ENCODE results near the gene KNSTRN.

The KNSTRN gene, protein sequence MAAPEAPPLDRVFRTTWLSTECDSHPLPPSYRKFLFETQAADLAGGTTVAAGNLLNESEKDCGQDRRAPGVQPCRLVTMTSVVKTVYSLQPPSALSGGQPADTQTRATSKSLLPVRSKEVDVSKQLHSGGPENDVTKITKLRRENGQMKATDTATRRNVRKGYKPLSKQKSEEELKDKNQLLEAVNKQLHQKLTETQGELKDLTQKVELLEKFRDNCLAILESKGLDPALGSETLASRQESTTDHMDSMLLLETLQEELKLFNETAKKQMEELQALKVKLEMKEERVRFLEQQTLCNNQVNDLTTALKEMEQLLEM

DNA sequence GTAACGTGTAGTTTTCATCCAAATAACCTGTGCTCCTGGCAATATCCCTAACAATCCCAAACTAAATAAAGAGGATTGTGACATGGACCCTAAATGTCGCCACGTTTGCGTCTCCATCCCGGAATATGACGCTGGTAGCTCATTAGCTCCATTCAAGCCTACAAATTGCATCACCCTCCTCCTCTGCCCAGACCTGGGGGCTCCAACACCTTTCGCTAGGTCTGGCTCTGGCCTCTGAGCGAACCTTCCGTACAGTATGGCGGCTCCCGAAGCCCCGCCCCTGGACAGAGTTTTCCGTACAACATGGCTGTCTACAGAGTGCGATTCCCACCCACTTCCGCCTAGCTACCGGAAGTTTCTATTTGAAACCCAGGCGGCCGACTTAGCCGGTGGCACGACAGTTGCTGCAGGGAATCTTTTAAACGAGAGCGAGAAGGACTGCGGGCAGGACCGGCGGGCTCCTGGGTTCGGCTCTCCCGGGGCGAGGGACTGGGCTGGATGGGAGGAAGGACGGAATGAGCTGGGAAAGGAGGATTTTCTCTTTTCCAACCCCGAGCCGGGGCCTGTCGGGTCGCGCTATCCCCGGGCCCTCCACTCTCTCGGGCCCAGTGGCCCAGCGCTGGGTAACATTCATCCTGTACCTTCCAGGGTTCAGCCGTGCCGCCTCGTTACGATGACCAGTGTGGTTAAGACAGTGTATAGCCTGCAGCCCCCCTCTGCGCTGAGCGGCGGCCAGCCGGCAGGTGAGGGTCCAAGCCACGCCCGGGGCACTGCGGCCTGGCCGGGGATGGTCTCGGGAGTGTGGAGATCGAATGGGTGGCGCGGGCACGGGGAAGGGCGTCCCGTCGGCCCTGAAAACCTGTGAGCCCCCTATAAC lies at the start of gene KNSTRN:
Gene KNSTRN (plus strand): TSS at position 142 of the 877 bp plus-strand sequence. CDS start 115 bp downstream, at position 257.
- peak; percentile 92 for DNase-seq

DNA sequence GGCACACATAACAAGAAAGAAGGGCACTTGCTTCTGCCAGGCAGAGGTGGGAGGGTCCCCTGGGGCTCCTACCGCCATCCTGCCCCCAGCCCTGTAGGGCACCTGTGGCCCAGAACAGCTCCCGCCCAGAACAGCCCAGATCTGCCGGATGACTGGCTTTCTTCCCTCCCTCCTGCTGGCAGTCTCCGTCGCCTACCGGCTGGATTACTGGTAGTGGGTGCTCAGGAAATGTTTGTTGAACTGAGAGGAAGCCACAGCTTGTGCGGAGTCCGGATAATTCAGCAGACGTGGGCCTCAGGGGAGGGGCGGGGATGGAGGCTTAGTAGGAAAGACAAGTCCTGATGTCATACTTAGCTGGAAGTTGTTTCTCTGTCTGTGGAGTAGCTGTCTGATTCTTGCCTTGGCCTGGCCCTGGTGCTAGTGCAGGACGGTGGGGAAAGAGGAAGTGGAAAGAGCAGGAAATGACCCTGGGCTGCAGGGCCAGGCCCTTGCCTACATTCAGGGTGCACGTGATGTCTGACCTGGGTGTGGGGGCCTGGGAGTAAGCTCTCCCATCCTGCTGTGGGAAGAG lies 48.5 kb upstream of the KNSTRN start:
- DNase-seq = peak; percentile 72

DNA sequence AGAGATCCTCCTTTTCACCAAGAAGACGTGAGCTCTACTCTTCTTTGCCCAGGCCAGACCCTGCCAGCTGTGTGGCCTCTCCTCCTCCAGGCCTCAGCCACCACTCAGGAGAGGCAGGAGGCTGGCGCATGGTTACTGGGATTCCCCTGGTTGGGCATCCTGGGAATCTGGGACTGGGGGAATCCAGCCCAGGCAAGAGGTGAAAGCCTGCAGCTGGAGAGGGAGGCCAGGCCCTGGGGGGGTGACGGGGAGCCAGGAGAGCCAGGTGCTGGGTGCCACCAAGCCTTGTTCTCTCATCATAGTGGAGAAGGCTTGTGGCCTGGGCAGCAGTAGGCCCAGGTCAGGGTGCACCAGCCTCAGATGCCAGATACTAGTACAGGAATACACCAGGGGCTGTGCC lies 48.0 kb upstream of the KNSTRN start:
- no peak for DNase-seq

DNA sequence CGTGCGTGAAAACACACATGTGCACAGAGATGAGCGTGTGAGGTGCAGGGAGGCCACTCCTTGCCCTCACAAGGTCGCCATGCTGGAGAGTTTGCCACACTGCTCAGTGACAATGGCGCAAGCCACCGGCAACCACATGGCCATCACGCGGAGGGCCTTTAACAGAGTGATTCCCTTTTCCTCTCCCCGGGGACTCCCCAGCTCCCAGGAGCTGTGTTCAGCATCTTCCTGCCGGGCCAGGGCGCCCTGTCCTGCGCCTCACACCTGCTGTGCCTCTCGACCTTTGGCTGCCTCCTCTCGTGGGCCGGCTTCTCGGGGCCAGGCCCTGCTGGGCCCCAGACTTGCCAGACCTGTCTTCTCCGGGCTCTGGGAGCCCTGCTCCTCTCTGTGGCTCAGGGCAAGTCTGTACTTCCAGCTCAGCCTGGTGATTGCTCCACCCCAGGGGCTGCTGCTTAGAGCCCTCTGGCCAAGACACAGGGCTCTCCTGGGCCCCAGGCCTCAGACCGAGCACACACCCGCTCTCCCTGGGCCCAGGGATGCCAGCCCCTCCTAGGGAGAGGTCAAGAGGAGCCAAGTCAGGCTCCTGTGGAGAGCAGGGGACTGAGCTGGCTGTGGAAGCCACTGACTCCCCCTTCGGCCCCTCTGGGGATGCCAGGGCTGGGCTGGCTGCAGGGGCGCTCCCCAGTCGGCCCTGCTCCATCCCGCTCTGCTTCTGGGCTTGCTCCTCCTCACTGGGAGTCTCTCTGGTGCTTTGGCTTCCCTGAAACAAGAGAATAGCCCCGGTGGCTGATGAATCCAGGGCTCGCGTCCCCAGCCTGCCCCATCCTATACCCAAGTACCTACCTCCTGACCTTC lies 47.4 kb upstream of the KNSTRN start:
- no peak for DNase-seq

DNA sequence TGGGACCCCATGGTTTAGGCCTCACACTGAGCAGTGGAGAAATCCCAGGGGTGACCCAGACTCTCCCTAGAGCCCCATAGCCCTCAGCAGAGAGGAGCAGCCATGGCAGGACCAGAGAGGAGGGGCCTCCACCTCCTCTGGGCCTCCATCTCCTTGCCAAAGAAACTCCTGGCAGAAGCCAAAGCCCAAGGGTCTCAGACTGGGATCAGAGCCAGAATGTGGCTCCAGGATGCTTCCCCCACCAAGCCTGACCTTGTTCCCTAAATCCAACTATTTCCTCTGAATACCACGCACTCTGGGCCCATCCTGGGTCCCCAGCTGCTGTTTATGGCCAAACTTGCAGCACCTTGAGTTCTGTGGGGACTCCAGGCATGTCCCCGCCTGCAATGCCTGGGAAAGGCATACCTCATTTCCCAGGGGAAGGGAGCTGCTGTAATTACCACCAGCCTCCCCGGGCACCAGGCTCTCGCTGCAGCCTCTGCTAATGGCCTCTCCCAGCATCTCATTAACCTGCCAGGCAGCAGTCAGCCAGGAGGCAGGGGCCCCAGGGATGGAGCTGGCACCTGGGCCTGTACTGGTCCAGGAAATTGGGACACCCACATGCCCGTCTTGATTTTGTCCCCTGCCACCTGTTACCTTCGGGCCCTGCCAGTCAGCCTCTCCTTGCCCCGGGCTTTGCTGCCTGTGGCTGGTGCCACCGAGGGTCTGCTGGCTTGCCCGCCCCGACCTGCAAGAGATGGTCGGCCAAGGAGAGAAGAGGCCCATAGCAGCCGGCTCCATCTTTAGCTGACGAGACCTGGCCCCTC lies 46.4 kb upstream of the KNSTRN start:
- no peak for DNase-seq

DNA sequence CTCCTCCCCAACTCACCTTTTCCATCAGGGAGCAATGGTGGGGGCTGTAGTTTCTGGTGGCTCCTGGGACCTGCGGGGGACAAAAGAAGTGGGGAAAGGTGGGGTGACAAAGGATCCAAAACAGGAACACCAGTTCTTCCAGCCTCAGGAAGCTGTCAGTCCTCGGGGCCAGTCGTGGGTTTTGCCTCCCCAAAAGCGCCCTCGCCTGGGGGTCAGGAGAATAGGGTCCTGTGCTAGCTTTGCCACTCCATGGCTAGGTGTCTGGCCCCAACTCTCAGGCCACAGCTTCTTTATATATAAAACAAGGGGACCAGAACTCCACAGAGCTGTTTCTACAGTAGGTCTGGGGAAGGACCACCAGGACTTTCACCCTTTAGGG lies 45.8 kb upstream of the KNSTRN start:
- no peak for DNase-seq

DNA sequence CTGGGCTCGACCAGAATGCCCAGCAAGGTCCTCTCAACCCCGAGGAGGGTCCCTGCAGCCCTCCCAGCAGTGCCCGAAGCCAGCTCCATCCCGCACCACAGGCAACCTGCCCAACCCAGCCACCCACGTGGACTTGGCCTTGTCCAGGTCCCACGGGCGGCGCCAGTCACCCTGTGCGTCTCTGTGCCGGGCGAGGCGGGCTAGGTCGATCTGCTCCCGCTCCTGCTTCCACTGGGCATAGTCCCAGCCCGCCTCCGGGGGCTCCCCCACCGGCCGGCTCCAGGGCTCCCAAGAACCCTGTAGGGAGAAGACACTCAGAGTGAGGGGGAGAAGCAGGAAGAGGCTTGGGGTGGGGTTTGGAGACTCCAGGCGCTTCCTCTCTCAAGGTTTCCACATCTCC lies 44.9 kb upstream of the KNSTRN start:
- DNase-seq = no peak

DNA sequence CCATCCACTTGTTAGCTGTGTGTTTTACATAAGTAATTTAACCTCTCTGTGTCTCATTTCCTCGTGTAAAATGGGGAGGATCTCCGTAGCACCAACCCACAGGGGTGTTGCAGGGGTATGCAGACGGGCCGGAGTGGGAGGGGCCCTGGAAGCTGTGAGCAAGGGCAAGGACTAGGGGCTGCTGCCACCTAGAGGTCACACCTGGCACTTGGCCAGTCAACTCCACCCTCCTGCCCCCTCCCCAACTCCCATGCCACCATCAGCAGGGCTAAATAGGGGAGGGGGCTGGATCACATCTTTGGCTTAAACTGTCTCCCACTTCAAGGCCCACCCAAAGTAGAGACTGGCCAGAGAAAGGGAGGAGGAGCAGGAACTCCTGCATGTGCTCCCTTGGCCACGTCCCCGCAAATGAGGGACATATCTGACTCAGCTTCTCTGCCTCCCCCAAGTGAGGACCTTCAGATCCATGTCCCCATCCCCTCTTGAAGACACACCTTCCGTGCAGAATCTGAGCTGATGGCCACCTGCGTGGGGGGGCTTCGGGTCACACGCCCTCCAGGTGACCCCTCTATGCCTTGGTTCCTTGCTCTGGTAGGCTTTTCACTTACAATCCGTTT lies 44.4 kb upstream of the KNSTRN start:
- DNase-seq = peak; percentile 71

DNA sequence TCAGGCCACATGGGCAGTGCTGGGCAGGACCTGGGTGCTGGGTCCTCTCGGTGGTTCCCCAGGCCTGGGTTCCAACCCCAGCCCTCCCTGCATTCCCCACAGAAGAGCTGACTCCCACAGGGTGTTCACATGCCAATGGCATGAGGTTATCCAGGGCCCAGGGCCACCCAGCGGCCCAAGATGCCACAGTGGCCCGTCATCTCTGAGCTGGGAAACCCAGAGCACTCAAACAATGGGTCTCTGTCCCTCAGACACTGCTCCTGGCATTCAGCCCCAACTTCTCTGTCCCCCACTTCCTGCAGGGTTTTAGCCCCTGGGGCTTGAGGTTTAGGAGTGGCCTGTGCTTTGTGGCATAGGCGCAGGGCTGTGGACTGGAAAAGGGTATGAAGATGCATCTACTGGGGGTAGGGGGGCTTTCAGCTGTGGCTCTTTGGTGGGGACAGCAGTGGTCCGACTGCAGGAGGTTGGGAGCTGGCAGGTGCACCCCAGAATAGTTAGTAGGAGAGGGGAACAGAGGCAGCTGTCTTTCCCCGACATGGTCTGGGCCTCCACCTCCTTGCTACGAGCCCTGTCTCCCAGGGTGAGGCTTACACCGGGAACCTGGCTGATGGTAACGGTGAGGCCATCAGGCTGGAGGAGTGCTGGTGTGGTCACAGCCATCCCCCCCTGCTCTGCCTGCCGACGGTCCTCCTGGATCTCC lies 43.5 kb upstream of the KNSTRN start:
- DNase-seq = peak; percentile 79

DNA sequence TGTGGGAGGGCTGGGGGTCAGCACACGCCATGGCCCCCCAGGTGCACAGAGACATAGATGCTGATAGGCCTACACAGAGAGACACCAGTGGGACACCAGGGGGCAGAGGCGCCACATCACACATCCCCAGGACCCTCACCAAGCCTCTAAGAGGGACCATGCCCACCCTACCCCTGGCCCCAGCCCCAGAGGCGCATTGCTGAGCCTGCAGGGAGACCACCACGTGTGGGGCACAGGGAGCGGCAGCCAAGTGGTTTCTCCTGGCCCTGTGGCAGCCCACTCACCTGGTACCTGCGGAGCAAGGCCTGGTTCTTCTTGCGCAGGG lies 42.9 kb upstream of the KNSTRN start:
- no peak for DNase-seq

DNA sequence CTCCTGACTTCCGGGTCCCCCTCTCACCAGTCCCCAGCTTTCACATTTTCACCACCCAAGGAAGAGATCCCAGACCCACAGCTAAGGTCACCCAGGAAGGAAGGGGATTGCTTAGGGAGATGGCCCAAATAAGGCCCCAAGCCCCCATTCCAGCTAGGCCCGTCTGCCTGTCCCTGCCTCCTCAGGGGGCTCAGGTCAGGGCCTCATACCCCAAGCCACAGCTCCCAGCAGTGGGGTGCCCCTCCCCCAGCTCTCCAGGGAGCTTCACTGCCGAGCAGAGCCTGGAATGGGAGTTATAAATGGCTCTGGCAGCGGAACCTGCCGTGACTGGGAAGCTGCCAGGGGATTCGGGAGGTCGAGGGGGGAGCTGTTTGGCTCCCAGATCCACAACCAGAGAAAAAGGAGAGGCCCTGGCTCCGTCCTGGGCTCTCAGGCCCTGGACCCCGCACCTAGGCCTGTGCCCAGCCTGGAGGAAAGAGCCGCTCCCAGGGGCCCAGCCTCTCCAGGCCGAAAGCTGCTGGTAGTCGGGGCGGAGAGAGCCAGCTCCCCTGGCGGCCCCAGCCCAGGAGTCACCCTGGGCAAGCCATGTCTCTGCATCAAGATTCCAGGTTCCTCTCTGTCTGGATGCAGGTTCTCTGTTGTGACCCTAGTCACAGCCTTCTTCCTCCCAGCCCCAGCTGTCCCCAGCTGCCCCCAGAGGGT lies 42.3 kb upstream of the KNSTRN start:
- DNase-seq = peak; percentile 83

DNA sequence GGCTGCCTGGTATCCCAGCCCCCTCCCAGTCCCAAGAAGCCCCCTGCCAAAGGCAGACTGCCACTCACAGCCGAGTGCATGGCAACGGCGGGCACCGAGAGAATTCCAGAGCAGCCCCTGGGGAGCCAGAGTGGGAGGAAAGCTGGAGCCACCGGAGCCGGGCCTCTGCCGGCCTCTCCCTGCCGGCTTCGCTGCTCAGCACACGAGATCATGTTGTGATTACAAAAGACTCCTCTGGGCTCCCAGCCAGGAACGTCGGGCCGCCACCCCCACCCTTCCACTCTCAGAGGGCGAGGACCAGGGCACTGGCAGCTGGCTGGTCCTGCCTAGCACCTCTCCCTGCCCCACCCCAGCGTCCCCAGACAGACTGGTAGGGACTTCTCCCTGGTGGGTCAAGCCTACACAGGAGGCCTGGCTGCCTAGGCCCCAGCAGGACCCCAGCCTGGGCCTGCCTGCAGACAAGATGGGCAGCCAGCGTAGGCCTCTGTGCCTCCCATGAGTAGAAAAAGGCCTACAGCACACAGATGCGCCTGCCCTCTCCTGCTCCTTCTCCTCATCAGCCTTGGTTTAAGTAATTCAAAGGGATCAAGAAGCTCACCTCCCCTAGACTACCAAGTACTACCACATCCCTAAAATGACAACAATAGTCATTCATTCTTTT lies 41.7 kb upstream of the KNSTRN start, which contains the start of gene CCDC9B:
Gene CCDC9B (minus strand): TSS at position 200 of the 661 bp plus-strand sequence. CDS start 120 bp downstream, at position 80.
- peak; percentile 82 for DNase-seq

DNA sequence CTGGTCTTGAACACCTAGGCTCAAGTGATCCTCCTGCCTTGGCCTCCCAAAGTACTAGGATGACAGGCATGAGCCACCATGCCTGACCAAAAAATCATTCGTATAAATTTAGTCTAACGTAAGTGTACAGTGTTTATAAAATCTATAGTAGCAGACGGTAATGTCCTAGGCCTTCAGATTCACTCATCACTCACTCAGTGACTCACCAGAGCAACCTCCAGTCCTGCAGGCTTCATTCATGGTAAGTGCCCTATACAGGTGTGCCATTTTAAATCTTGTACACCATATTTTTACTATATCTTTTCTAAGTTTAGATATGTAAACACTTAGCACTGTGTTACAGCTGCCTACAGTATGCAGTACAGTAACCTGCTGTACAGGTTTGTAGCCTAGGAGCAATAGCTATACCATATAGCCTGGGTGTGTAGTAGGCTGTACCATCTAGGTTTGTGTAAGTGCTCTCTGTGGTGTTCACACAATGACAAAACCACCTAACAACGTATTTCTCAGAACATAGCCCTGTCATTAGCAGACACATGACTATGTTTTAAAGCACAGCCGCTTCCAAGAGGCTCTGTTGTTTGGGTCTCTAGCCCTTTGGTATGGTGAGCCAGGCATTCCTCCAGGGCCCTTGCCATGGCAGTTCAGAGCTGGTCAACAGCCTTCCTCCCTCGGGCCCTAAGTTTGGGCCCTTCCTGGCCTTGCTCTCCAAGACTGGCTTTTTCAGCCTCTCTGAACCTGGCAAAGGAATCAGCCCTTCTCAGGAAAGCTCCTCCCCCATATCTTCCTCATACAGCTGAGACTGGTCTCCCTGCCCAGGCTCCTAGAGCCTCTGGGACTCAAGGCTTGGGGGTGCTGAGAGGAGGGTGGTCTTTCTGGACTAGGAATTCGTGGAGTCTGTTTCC lies 39.9 kb upstream of the KNSTRN start:
- DNase-seq = no peak

DNA sequence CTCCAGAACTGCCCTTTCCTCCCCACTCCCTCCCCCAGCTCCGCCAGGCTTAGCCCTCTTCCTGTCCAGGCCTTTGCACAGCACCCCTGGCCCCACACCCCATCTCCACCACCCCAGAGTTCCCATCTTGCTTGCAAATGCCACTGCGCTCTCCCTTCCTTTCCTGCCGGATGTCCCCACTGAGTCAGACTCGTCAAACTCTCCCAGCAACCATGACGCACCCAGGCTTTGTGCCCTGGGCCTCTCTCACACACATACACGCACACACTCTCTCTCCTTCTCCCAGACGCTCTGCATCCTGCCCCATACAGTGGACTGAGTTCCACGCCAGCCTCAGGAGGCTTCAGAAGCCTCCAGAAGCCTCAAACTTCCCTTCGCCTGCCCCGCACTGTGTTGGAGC lies 39.0 kb upstream of the KNSTRN start:
- peak; percentile 88 for DNase-seq

DNA sequence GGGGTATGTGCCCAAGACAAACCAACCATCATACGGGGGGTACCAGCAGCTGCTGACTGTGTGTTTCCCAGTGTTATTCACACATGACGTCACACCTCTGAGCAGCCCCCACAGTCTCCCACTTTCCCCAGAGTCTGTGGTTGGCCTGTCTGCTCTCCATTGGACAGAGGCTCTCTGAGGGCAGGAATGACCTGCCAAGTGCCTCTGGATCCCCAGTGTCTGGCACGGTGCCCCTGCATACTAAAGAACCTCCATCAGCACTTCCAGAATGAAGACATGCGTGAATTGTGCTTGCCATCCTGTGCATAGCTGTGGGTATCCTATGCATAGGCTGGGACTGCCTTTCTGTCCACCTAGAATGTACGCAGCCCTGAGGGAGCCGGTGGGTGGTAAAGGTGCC lies 38.3 kb upstream of the KNSTRN start:
- DNase-seq = peak; percentile 40

DNA sequence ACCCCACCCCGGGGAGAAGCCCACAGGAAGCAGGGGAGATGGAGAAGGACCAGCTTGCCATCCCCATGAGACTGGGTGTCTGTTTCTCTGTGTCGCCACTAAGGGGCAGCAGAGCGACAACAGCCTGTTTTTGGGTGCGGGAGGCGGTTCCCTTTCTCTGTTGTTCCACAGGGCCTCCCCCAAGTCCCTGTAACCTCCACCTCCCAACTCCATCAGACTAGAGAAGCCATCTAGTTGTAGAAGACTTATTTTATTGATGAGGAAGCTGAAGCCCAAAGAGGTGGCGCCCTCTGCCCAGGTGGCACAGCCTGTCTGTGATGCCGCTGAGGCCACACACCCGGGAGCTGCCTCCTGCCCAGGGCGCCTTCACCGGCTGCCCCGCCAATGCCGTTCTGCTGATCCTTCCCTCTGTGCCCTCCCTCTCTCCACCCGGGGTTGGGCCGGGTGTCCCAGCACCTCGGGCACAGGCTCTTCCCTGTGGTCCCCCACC lies 37.8 kb upstream of the KNSTRN start:
- peak; percentile 63 for DNase-seq

DNA sequence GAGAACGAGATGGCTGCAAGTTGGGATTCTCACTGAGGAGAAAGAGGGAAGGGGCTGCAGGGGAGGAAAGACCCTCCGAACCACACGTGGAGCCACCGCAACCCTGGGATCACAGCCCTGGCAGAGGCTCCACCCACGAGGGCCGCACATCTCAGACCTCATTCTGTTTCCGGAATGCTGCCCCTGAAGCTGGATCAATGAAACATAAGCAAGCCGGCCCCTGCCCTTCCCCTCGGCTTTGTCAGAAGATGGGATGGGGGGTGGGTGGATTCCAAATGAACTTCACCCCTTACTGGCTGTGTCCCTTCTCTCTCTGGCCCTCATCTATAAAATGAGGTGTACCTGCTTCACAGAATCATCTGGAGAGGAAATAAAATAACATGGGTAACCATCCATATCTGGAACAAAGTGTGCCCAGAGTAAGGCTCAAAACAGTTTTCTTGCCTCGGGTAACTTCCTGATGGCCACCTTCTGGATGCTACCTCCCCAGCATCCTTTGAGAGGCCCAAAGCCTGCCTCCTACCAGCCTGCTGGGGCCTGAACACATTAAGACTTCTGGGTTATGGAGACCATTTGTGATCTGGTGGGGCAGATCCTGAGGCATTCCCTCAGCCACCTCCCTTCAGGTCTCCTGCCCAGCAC lies 37.2 kb upstream of the KNSTRN start:
- no peak for DNase-seq
